ENCODE data around the gene RBM46.

RBM46 gene, protein sequence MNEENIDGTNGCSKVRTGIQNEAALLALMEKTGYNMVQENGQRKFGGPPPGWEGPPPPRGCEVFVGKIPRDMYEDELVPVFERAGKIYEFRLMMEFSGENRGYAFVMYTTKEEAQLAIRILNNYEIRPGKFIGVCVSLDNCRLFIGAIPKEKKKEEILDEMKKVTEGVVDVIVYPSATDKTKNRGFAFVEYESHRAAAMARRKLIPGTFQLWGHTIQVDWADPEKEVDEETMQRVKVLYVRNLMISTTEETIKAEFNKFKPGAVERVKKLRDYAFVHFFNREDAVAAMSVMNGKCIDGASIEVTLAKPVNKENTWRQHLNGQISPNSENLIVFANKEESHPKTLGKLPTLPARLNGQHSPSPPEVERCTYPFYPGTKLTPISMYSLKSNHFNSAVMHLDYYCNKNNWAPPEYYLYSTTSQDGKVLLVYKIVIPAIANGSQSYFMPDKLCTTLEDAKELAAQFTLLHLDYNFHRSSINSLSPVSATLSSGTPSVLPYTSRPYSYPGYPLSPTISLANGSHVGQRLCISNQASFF

DNA sequence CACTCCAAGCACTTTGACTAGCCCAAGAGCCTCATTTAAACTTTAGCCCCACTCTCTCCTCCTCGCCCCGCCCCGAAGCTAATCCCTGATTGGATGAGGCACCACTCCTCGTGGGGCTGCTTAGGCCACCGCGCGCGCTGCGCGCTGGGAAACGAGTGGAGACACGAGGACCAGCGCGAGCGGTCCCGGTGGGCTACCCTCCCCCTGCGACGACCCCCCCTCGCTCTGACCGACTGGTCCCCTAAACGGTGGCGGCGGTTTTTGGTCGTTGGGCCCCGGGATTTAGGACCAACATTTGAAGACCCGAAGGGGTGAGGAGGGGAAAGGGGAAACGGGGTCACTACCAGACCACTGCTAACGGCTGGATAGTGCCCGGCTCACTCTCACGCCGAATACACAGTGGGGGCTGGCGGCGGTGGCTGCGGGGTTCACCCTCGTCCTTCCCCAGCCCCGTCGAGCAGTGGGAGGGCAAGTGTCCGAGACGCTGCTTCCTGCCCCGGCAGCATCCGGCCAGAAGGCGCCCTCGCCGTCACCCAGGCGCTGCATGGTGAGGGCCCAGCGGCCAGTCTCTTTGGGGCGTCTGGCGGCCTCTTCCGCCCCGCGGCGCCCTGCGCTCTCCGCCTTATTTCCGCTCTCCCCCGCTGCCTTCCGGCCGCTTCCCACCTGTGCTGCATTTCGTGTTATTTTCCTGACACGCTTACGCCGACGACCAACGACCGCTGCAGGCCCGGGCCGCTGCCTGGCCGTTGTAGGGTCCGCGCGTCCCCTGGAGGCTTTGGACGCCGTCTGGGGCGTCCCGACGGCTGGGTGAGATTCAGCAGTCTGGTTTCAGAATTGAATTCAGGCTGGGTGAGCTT, at the start of gene RBM46:
RBM46 (plus strand) TSS at position 147 of the 857 bp plus-strand sequence. CDS start 15,481 bp downstream, outside the sequence.
- DNase-seq (ENCODE audit: low read depth) = no peak

DNA sequence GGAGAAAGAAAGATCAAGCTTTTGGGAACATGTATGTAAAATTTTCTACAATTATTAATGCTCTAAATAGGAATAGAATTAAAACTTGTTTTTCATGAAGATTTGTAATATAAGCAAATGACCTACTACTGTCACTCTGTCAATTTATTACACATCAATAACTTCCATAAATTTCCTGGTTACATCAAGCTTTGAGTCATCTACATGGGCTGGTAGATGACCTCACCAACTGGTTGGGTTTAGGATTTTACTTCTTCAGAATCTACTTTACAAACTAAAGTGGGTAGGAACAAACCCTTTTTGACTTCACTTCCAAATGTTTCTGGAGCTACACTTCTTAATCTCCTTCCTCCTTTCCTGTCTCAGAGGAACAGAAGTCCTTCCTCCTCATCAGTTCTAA, 49.3 kb upstream of the RBM46 start:
- DNase-seq (ENCODE audit: low read depth) = no peak

- DNase-seq (ENCODE audit: low read depth) = no peak
Observed at GRCh38 chr4:154732669-154733068, 48.4 kb upstream of the RBM46 start.

GRCh38 chr4:154736770-154737169, 44.3 kb upstream of the RBM46 start:
- DNase-seq (ENCODE audit: low read depth) = no peak

GRCh38 chr4:154738426-154738825, 42.6 kb upstream of the RBM46 start:
- no peak for DNase-seq (ENCODE audit: low read depth)

- no peak for DNase-seq (ENCODE audit: low read depth)
Observed at GRCh38 chr4:154739111-154739510, 42.0 kb upstream of the RBM46 start.

- DNase-seq (ENCODE audit: low read depth) = no peak
Observed at GRCh38 chr4:154740462-154740861, 40.6 kb upstream of the RBM46 start.

- no peak for DNase-seq (ENCODE audit: low read depth)
Observed at GRCh38 chr4:154741131-154741665, 39.9 kb upstream of the RBM46 start.

- DNase-seq (ENCODE audit: low read depth) = no peak
Observed at GRCh38 chr4:154741922-154742850, 38.9 kb upstream of the RBM46 start.

DNA sequence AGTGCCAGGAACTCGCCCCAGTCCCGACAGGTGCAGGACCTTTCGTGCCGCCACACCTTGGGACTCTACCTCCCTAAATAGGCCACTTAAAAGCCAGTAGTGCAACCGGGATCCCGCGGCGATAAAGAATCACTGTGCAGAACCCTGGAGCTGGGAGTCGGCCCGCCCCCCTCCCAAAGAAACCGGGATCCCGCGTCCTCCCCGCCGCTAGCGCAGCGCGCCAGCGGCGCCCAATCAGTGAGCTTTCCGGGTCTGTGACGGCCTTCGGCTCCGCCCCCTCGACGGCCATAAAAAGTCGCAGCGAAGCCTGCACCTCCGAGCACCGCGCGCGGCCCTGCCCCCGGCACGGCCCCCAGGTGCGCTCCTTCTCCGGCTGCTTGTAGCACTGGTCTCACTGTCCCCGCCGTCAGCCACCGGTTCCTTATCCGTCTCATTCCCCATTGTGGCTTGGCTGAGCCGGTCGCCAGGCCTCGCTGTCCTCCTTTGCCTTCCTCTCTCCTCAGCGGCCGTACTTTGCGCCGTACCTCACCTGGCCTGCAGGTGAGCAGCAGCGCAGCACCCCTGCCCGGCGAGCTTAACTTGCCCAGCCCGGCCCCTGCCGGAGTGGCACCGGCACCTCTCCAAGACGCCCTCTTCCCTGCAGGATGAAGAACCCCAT, 37.3 kb upstream of the RBM46 start, which contains the start of gene LRAT:
LRAT (plus strand) TSS at position 318 of the 658 bp plus-strand sequence; CDS start at position 645, 327 bp downstream.
- no peak for DNase-seq (ENCODE audit: low read depth)

DNA sequence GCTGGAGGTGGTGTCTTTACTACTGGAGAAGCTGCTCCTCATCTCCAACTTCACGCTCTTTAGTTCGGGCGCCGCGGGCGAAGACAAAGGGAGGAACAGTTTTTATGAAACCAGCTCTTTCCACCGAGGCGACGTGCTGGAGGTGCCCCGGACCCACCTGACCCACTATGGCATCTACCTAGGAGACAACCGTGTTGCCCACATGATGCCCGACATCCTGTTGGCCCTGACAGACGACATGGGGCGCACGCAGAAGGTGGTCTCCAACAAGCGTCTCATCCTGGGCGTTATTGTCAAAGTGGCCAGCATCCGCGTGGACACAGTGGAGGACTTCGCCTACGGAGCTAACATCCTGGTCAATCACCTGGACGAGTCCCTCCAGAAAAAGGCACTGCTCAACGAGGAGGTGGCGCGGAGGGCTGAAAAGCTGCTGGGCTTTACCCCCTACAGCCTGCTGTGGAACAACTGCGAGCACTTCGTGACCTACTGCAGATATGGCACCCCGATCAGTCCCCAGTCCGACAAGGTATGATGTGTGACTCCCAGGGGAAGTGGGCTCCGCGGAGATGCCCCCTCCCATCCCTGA, 36.6 kb upstream of the RBM46 start:
- no peak for DNase-seq (ENCODE audit: low read depth)

DNA sequence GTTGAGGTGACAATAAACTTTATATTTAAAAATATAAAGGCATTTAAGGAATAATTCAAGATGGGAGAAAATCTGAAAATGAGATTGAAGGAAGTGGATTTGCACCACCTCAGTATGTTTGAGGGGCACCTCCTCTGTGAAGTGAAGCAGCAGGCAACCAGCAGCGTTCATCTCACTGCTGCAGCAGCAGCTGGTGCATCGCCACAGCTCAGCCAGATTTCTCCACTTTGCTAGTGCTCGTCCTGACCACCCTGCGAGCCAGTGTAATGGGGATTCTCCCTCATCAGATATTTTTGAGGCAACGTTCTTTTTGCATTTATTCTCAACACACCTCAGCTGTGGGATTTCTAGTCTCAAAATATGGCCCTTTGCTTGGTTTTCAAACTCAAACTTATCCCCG, 23.4 kb upstream of the RBM46 start:
- DNase-seq (ENCODE audit: low read depth) = no peak

- DNase-seq (ENCODE audit: low read depth) = no peak
Observed at GRCh38 chr4:154760895-154761294, 20.2 kb upstream of the RBM46 start.

DNA sequence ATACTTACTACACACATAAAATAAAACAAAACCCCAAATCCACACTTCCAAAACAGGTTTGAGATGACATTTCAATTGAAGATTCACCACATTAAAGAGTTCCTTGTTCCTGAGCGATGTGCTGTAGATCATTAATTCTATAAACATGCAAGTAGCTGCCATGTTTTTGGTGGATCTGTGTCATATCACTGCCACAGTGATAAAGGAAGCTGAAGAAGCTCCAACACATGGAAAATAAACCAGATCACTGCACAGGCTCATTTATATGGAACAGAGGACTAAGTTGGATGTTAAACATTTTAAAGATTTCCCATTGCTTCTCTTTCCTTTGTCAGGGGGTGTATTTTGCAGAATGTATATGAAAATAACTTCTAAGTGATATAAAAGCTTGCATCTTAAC, 2.8 kb upstream of the RBM46 start:
- DNase-seq (ENCODE audit: low read depth) = no peak

- DNase-seq (ENCODE audit: low read depth) = peak; percentile 18
Observed at GRCh38 chr4:154779362-154779947, 1.6 kb upstream of the RBM46 start.

- no peak for DNase-seq (ENCODE audit: low read depth)
Observed at GRCh38 chr4:154781983-154782293, 866 bp downstream of the RBM46 start.

DNA sequence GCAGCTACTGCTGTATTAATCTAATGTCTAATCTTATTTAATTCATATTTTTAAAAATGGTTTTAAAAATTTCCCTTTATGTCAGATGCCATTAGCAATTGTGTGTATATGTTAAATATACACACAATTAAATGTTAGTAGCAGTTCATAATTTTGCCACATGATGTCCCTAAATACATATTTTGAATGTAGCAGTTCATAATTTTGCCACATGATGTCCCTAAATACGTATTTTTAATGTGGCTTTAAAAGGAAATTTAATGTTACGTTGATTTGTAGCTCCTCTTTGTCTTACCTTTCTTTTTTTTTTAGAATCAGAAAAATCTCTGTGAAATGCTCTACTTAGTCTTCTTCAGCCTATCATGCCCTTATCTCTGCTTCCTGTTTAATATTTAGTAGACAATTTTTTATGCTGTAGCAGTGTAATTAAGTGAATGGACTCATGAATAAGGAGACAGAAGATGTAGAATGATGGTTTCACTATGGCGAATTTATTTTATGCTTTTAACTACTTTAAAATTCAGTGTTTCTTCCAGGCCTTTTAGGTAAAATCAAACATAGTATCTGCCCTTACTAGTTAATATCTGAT, 26.1 kb downstream of the RBM46 start:
- DNase-seq (ENCODE audit: low read depth) = peak; percentile 15

DNA sequence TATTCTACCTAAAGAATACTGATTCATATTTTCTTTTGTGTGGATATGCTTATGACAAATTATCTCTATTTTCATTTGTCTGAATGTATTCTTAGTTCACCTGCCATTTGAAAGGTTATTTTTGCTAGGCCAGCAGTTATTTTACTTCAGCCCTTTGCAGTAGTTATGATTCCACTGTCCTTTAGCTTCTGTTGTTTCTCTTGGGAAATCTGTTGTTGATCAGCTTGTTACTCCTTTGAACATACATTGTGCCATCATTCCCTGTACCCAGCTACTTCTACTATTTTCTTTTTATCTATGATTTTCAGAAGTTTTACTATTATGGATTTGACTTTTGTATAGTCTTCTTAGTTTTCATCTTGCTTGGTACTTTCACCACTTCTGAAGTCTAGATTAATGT, 37.2 kb downstream of the RBM46 start:
- no peak for DNase-seq (ENCODE audit: low read depth)

GRCh38 chr4:154822775-154823174, 41.7 kb downstream of the RBM46 start:
- DNase-seq (ENCODE audit: low read depth) = peak; percentile 45

- no peak for DNase-seq (ENCODE audit: low read depth)
Observed at GRCh38 chr4:154836030-154836429, 55.0 kb downstream of the RBM46 start.
